Activated CD4-positive, alpha-beta T cell treated with anti-CD3 and anti-CD28 coated beads for 36 hours (primary cell): ENCODE data around the gene GPR68. TPM values are rescaled to one million over a fixed set of nuclear protein-coding genes. Genes with fewer than 3 reads are reported as not detected.
A peak's percentile ranks its signal among the peaks of the same experiment; 100 is the strongest.
"Not testable (repeated sequence)": the region's sequence is repeated elsewhere in the genome, so short reads cannot be mapped to it uniquely, and the experiment has no call there.

ENCODE experiments used
- ATAC-seq: fragments of 200-7000 bp; cut with Tn5 transposase; one replicate; pipeline ENCODE4 v1.10.0; 2021; ENCODE audit warnings: mild to moderate bottlenecking, moderate library complexity
- CTCF ChIA-PET: fragments of 350-600 bp; sonication (Branson Sonifier 250); formaldehyde crosslinking; loops from one replicate; lab custom pipeline; 2021; ENCODE audit warnings: antibody characterized with exemption; lab: Charles Lee
- POLR2A ChIA-PET: fragments of 350-600 bp; sonication (Branson Sonifier 250); formaldehyde crosslinking; loops from one replicate; lab custom pipeline; 2021; ENCODE audit warnings: antibody characterized with exemption, inconsistent platforms; lab: Charles Lee
- DNase-seq: peaks from one replicate; pipeline ENCODE4 v3.0.0-alpha.2; 2020
- H3K27ac Mint-ChIP-seq: one replicate; pipeline ENCODE4 v1.8.0; 2021; ENCODE audit warnings: mixed read lengths
- H3K27me3 Mint-ChIP-seq: one replicate; pipeline ENCODE4 v1.8.0; 2021; ENCODE audit warnings: mixed read lengths
- H3K36me3 Mint-ChIP-seq: one replicate; pipeline ENCODE4 v1.8.0; 2021; ENCODE audit warnings: low read depth, mixed read lengths
- H3K4me1 Mint-ChIP-seq: one replicate; pipeline ENCODE4 v1.8.0; 2021; ENCODE audit warnings: mixed read lengths
- H3K4me3 Mint-ChIP-seq: one replicate; pipeline ENCODE4 v1.8.0; 2021; ENCODE audit warnings: mild to moderate bottlenecking, moderate library complexity, mixed read lengths
- H3K9me3 Mint-ChIP-seq: one replicate; pipeline ENCODE4 v1.8.0; 2021; ENCODE audit warnings: low read depth, mixed read lengths
- intact Hi-C, 2 experiments: fragments of 100-400 bp; cut with DNase I in 1 of 2; cut with micrococcal nuclease in 1 of 2; formaldehyde crosslinking; loops; one replicate each; pipeline versions ENCODE4 v1.14.2 to v1.15.1; 2022 to 2024; cut with DNase I, micrococcal nuclease
- total RNA-seq, 2 experiments: library from RNA; stranded (reverse); gene quantifications; one replicate each; pipeline ENCODE4 v1.2.3, GENCODE V29; 2021

GPR68 gene
- total RNA-seq, 2 experiments from 2014 or later: 9.4 to 11.2 TPM

DNA sequence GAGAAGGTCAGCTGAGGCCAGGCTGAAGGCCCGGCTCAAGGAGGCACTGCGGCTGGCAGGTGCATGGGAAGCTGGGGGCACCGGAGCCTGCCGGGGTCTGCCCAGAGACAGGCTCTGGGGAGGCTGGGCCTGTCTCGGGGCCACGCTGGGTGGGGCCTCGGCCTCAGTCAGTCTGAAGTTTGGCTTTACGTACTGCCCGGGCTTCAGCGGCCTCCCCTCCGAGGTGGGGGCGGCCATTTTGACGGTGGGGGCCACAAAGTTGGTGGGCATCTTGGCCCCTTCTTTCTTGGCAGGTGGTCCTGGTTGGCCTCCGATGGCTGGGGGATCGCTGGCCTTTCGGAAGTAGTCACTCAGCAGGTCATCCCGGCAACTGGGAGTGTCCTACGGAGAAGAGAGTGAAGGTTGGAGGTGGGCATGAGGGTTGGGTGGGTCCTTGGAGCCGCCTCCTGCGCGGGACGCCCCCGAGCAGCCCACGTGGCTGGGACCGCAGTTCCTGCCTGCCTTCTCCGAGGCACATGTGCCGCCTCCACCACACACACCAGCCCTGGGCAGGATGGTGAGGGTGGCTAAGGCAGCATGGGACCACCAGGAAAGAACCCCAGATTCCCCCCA is 28.9 kb upstream of the GPR68 start:
- intact Hi-C loops: no loop called here
- ChIA-PET CTCF (interaction anchor here (2.3 kb wide), 1 partner anchor 14 kb away, joined by 5 read pairs; no protein-coding TSS in a partner anchor), POLR2A (no interaction called here)
- Mint-ChIP-seq H3K36me3 (peaks cover 45% of the 10 kb centered on the region), H3K27ac (no peak overlapping the region), H3K27me3 (no peaks in the 10 kb centered on the region), H3K9me3 (no peaks in the 10 kb centered on the region), H3K4me3 (no peak overlapping the region), H3K4me1 (no peaks in the 10 kb centered on the region)
- DNase-seq: no peak
- ATAC-seq: no peak

DNA sequence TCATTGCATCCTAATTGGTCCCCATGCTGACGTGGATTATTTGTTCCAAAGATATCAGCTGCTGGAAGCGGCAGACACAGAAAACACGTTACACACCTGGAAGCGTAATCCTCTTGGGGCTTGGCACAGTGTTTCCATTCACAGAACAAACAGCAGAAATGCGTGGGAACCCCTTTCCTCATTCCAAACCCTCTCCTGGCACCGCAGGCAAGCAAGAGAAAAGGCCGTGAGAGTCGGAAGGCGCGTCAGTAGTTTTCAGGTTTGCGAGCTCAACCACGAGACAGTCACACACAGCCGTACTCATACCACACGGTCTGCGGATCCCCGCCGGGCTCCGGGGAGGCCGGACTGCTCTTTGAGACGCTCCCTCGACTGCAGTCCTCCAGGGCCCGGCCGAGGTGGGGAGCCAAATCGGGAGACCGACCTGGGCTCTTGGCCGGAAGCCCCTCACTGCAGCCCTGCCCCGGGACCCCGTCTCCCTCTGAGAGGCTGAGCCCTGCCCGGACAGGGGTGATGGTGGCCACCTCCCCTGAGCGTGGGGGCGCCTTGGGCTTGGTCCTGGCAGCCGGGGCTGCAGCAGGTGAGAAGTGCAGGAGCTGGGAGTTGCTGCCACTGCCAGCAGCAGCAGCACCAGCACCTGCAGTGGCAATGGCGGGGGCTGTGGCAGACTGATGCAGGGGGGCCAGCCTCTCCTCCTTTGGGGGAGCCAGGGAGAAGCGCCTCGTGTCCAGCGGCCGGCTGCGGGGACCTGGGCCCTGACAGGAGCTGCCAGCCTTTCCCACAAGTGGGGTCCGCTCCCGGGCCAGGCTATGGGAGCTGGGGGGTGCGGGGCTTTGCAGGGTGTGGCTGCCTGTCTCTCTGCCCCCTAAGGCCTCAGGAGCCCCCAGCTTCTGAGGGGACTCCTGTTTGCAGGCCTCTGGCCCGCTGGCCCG is 28.1 kb upstream of the GPR68 start:
- intact Hi-C loops: no loop called here
- peaks cover 43% of the 10 kb centered on the region for H3K36me3 Mint-ChIP-seq
- H3K4me3 Mint-ChIP-seq: no peak overlapping the region
- H3K9me3 Mint-ChIP-seq: no peaks in the 10 kb centered on the region
- ChIA-PET CTCF (interaction anchor here (2.3 kb wide), 1 partner anchor 15 kb away, joined by 5 read pairs; no protein-coding TSS in a partner anchor), POLR2A (no interaction called here)
- no peak overlapping the region for H3K27ac Mint-ChIP-seq
- H3K4me1 Mint-ChIP-seq: peaks cover 6% of the 10 kb centered on the region
- DNase-seq: no peak
- ATAC-seq: peak; percentile 28
- H3K27me3 Mint-ChIP-seq: no peaks in the 10 kb centered on the region

DNA sequence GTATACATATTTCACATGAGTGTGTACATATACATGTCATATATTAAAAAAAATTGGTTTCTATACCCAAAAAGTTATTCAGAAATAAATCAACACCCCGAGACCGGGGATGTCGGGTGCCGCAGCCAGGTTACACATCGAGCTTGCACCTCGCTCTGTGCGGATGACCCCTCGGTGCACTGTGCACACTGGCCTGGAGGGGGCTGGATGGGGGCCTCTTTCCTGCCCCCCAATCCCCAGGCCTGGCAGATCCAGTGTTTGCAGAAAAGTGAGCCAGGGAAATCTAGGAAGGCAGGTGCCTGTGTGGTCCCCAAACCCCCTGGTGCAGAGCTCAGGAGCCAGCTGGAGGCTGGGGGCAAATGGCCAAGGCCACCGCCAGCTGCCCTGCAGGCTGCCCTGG is 27.1 kb upstream of the GPR68 start:
- ChIA-PET POLR2A (no interaction called here), CTCF (interaction anchor here (0.6 kb wide), 1 partner anchor 196 kb away, joined by 3 read pairs; no protein-coding TSS in a partner anchor)
- H3K36me3 Mint-ChIP-seq: peaks cover 34% of the 10 kb centered on the region
- no peak for ATAC-seq
- H3K4me1 Mint-ChIP-seq: peaks cover 14% of the 10 kb centered on the region
- no peaks in the 10 kb centered on the region for H3K9me3 Mint-ChIP-seq
- H3K27me3 Mint-ChIP-seq: no peaks in the 10 kb centered on the region
- no peak overlapping the region for H3K27ac Mint-ChIP-seq
- H3K4me3 Mint-ChIP-seq: no peak overlapping the region
- intact Hi-C loops: no loop called here
- no peak for DNase-seq

DNA sequence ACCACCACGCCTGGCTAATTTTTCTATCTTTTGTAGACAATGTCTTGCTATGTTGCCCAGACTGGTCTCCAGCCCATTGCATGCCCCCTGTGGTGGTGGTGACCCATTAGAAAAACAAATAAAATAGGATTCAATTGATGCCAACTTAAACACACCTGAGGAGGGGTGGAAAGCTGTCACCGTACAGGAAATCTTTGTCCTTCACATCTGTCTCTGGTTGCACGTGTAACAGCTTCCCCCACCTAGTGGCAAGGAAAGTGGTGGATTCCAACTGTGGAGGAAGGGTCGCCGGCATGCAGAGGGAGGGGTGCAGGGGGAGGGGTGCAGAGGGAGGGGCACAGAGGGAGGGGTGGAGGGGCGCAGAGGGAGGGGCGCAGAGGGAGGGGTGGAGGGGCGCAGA is 26.1 kb upstream of the GPR68 start:
- no peaks in the 10 kb centered on the region for H3K27me3 Mint-ChIP-seq
- DNase-seq (no peak), ATAC-seq (no peak)
- H3K4me3 Mint-ChIP-seq: no peak overlapping the region
- peaks cover 18% of the 10 kb centered on the region for H3K4me1 Mint-ChIP-seq
- ChIA-PET CTCF (interaction anchor here (0.8 to 1.7 kb wide), 3 partner anchors 16 to 94 kb away, joined by 3 read pairs; no protein-coding TSS in a partner anchor), POLR2A (no interaction called here)
- H3K27ac Mint-ChIP-seq: no peak overlapping the region
- H3K36me3 Mint-ChIP-seq: peaks cover 30% of the 10 kb centered on the region
- intact Hi-C loops: no loop called here
- no peaks in the 10 kb centered on the region for H3K9me3 Mint-ChIP-seq

DNA sequence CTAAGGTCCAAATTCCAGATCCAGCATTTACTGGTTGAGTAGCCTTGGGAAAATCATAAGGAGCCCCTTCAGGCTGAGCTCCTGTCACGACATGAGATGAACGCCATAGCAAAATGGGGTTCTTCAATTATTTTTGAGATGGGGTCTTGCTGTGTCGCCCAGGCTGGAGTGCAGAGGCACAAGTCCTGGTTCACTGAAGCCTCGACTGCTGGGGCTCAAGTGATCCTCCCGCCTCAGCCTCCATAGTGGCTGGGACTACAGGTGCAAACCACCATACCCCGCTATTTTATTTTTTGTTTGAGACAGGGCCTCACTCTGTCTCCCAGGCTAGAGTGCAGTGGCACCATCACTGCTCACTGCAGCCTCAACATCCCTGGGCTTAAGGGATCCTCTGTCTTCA is 25.7 kb upstream of the GPR68 start:
- ChIA-PET POLR2A (no interaction called here), CTCF (interaction anchor here (0.8 to 1.7 kb wide), 3 partner anchors 17 to 93 kb away, joined by 3 read pairs; no protein-coding TSS in a partner anchor)
- Mint-ChIP-seq H3K27me3 (no peaks in the 10 kb centered on the region), H3K4me3 (no peak overlapping the region), H3K36me3 (peaks cover 27% of the 10 kb centered on the region), H3K27ac (no peak overlapping the region), H3K4me1 (peaks cover 20% of the 10 kb centered on the region), H3K9me3 (no peaks in the 10 kb centered on the region)
- DNase-seq: no peak
- no peak for ATAC-seq
- intact Hi-C loops: no loop called here

DNA sequence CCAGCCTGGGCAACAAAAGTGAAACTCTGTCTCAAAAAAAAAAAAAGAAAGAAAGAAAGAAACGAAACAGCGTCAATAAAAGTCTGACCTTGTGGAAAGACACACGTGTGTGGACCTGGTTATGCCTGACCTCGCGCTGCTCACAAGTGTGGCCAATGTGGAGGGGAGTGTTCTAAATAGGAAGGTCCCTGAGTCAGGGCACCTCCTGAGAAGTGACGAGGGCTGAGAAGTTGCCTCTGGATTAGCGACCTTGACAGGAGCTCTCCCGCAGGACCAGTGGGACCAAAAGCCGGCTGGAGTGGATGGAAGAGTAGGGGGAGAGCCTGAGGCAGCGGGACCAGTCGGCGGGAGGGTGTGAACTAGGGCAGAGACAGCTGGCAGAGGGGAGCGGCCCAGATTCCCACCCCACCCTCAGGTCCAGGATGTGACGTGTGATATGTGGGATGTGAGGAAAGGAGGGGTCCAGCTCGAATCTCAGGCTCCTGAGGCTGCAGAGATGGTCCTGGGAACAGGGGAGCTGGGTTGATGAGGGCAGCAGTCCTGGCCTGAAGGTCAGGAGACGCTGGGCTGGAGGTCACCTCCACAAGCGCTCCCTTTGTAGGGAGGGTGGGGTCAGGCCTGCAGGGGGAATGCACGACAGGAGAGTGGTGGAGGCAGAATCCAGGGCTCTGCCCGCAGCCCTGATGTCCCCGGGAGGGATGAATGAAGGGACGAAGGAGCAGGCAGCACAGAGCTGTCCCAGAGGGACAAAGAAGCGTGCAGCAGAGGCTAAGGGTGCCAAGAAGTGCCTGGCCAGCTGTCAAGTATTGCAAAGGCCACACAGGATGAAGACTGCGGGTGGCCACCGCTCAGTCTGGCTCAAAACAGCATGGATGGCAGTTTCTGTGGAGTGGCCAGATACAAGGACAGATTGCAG is 24.8 kb upstream of the GPR68 start:
- DNase-seq (no peak), ATAC-seq (no peak)
- CTCF ChIA-PET: interaction anchor here (0.6 to 1.7 kb wide), 5 partner anchors 17 to 96 kb away, joined by 3 to 4 read pairs (median 3); no protein-coding TSS in a partner anchor
- POLR2A ChIA-PET: no interaction called here
- no peak overlapping the region for H3K4me3 Mint-ChIP-seq
- H3K9me3 Mint-ChIP-seq: no peaks in the 10 kb centered on the region
- peaks cover 24% of the 10 kb centered on the region for H3K4me1 Mint-ChIP-seq
- intact Hi-C loops: no loop called here
- peaks cover 20% of the 10 kb centered on the region for H3K36me3 Mint-ChIP-seq
- H3K27ac Mint-ChIP-seq: peak overlapping the region; percentile 65
- no peaks in the 10 kb centered on the region for H3K27me3 Mint-ChIP-seq

DNA sequence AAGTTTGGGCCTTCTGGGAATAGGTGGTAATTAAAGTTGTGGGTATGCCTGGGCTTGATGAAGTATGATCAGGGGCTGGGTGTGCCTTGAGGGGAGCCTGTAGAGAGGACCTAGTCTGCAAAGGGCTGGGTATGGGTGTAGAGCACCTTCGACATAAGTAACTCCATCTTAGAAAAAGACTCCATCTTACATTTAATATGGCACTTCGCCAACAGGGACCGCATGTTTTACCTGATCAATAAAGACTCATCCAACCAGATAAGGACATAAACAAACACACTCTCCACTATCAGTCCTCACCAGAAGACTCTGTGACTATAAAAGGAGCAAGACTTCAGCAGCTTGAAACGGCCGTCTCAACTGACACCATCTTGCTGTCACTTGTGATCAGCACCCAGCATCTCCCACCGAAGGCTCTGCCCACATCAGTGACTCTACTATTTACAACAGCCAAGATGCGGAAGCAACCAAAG is 23.5 kb upstream of the GPR68 start:
- no peaks in the 10 kb centered on the region for H3K27me3 Mint-ChIP-seq
- ChIA-PET CTCF (interaction anchor here (1.0 kb wide), 1 partner anchor 19 kb away, joined by 3 read pairs; no protein-coding TSS in a partner anchor), POLR2A (no interaction called here)
- ATAC-seq (no peak), DNase-seq (no peak)
- H3K36me3 Mint-ChIP-seq: peaks cover 13% of the 10 kb centered on the region
- no peak overlapping the region for H3K27ac Mint-ChIP-seq
- intact Hi-C loops: no loop called here
- peaks cover 36% of the 10 kb centered on the region for H3K4me1 Mint-ChIP-seq
- H3K4me3 Mint-ChIP-seq: no peak overlapping the region
- H3K9me3 Mint-ChIP-seq: no peaks in the 10 kb centered on the region

DNA sequence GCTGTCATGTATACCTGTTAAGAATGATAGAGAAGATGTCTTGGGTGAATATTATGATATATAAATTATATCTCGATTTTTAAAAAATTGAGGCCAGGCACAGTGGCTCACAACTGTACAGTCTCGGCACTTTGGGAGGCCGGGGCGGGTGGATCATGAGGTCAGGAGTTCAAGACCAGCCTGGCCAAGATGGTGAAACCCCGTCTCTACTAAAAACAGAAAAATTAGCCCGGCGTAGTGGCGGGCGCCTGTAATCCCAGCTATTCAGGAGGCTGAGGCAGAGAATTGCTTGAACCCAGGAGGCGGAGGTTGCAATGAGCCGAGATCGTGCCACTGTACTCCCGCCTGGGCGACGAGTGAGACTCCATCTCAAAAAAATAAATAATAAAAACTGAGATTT is 21.8 kb upstream of the GPR68 start:
- intact Hi-C loops, DNase-seq, ATAC-seq, H3K27me3 Mint-ChIP-seq, POLR2A ChIA-PET, H3K9me3 Mint-ChIP-seq, H3K27ac Mint-ChIP-seq, H3K4me3 Mint-ChIP-seq, H3K36me3 Mint-ChIP-seq: not testable (repeated sequence)
- peaks cover 44% of the 10 kb centered on the region for H3K4me1 Mint-ChIP-seq
- CTCF ChIA-PET: interaction anchor here (1.3 to 1.4 kb wide), 5 partner anchors 17 to 89 kb away, joined by 4 to 6 read pairs (median 5); no protein-coding TSS in a partner anchor

DNA sequence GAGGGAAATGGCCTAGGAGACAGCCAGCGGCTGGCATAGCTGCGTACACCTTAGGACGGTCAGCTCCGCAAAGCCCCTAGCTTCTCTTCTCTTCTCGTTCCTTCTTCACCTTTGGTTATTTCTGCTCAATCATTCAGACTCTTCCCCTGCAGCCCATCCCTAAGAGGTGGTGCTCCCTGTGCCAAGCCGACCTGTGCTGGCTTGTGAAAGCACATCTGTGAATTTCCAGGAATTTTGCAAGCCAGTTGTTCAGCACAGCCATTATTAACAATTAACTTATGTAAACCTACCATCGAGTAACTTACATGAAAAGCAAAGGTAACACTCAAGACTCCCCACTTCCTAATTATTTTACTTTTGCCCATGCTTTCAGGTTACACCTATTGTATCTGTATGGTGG is 20.9 kb upstream of the GPR68 start:
- POLR2A ChIA-PET: interaction anchor here (1.2 kb wide), 1 partner anchor 22 kb away, joined by 7 read pairs; no protein-coding TSS in a partner anchor
- Mint-ChIP-seq H3K4me3 (no peak overlapping the region), H3K4me1 (peaks cover 51% of the 10 kb centered on the region), H3K27me3 (no peaks in the 10 kb centered on the region), H3K9me3 (no peaks in the 10 kb centered on the region), H3K27ac (no peak overlapping the region), H3K36me3 (peaks cover 4% of the 10 kb centered on the region)
- intact Hi-C loops: no loop called here
- DNase-seq (no peak), ATAC-seq (no peak)
- CTCF ChIA-PET: interaction anchor here (0.7 to 1.3 kb wide), 2 partner anchors 21 to 103 kb away, joined by 4 to 5 read pairs; partner anchors contain the start of gene GPR68
